MM.1S (cell line): ENCODE measurements around the gene LILRB3.

Source experiments
- CTCF ChIP-seq: fragments of 300-600 bp; sonication (generic); IDR thresholded peaks from 2 replicates; pipeline ENCODE4 v1.5.1; 2016; ENCODE audit warnings: antibody characterized with exemption, low read length, mixed read lengths
- EZH2 ChIP-seq: fragments of 300-600 bp; sonication (generic); optimal IDR thresholded peaks from 2 replicates; pipeline ENCODE3; 2017; ENCODE audit warnings: low read depth, mild to moderate bottlenecking, antibody characterized with exemption, low read length, mixed read lengths
- EZH2phosphoT487 ChIP-seq: fragments of 300-600 bp; sonication (generic); IDR thresholded peaks from 2 replicates; pipeline ENCODE4 v1.6.1; 2018; ENCODE audit warnings: antibody characterized with exemption, low read length

GRCh38 chr19:54190503-54191010 is 32.2 kb downstream of the LILRB3 start:
- TF ChIP-seq EZH2 (no peak), CTCF (no peak), EZH2phosphoT487 (no peak)
